Lower leg skin (tissue), 3 donors: ENCODE data around the gene LYAR.

Experiments
- CTCF ChIP-seq, 3 donors: fragments of 450-650 bp; IDR thresholded peaks; one replicate each; pipeline ENCODE4 v1.5.1; 2016; ENCODE audit warnings: antibody characterized with exemption in 3 of 3, mild to moderate bottlenecking in 3 of 3, moderate library complexity in 2 of 3
- POLR2A ChIP-seq, 2 donors: fragments of 450-650 bp; IDR thresholded peaks; one replicate each; pipeline ENCODE4 v1.6.1; 2016 to 2017; ENCODE audit warnings: antibody characterized with exemption in 2 of 2, mild to moderate bottlenecking in 1 of 2, moderate library complexity in 1 of 2

GRCh38 chr4:4317496-4318232, 27.7 kb upstream of the LYAR start:
- no peak for TF ChIP-seq POLR2A (IDR thresholded peaks at IDR 0.05)
- no peak for TF ChIP-seq CTCF (IDR thresholded peaks at IDR 0.05)
